C1 segment of cervical spinal cord (tissue), 14 donors: Measurements from ENCODE around the gene ARHGEF40.

Experiments
- DNase-seq, 14 donors: peaks; one replicate each; lab custom pipeline; 2025; lab: John Stamatoyannopoulos, UW

ARHGEF40 gene

DNA sequence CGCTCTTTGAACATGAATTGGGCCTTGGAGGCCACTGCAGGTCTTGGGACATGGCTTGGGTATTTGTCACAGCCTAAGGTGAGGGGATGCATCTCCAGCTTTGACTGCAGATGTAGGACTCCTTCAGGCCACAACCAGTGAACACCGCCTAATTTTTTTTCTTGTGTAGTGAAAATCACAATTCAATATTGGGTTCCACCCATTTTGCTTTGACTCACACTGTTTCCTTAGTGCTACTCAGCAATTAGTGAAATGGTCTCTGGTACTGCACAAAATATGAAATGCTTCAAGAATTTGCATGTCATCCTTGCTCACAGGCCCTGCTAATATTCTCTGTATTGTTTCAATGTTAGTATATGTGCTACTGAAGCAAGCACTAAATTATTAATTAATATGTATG is 43.3 kb downstream of the ARHGEF40 start:
- no peak for DNase-seq

DNA sequence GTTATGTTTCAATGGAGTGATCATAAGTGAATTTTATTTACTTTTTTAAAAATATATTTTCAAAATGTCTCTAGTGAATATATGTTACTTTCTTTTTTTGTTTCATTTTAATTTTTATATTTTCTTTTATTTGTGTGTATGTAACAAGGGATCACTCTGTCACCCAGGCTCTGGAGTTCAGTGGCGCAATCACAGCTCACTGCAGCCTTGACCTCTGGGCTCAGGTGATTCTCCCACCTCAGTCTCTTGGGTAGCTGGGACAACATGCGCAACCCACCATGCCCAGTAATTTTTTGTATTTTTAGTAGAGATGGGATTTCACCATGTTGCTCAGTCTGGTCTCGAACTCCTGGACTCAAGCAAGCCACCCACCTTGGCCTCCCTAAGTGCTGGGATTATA is 48.8 kb downstream of the ARHGEF40 start:
- no peak for DNase-seq

DNA sequence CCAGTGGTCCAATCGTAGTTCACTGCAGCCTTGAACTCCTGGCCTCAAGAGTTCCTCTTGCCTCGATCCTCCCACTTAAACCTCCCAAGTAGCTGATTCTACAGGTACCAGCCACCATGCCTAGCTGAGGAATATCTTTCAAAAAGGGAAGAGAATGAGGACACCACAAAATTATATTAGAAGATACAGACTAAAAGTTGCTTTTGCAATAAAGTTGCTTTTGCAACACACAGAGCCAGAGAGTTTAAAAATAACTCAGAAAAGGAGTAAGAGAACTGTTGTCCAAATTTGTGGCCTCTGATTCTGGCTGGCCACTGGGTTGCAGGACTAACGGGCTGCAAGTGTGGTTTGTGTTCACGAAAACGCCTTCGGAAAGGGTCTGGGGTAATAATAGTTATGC is 50.6 kb downstream of the ARHGEF40 start:
- no peak for DNase-seq

DNA sequence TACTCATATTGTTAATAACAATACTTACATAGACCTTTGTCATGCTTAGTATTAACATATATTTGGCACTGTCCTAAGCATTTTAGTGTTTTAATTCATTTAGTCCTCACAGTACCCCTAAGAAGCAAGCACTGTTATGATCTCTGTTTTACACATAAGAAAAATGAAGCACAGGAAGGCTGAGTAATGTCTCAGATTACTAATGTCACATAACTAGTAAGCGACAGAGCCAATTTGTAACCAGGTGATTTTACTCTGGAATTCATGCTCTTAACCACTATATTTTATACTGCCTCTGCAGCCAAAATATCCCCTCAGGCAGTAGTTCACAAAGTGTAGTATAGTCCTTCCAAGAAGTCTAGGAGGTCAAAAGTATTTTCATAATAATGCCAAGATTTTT is 51.0 kb downstream of the ARHGEF40 start:
- no peak for DNase-seq

DNA sequence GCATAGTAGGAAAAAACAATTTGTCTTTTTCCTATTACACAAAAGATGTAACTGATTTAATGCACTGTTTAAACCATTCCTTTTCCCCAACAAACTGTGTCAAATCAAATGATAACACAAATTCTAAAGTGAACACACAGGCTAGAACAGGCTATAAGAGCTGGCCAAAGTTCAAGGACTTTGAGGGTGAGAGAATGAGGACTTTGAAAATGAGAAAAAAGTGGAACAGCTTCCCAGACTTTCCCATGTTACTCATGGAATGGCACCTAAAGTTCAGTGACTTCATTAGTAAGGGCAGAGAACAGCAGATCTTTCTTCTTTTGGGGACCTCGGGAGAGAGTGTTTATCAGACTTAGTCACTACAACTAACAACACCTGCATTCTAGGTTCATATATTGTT is 53.3 kb downstream of the ARHGEF40 start:
- DNase-seq = no peak

DNA sequence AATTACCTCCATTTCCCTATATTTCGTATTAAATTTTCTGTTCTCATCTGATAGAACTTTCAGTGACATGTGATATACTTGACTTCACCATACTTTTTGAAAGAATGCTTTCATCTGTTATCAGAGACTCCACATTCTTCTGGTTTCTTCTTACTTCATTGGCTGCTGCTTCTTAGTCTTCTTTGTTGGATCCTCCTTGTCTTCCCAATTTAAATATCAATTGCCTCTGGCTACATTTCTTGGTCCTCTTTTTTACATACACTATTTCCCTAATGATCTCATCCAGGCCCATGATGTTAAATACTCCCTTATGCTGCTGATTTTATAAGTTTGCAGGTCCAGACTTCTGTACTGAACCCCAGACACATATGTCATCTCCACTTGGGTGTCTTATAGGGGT is 63.8 kb downstream of the ARHGEF40 start:
- DNase-seq = no peak

DNA sequence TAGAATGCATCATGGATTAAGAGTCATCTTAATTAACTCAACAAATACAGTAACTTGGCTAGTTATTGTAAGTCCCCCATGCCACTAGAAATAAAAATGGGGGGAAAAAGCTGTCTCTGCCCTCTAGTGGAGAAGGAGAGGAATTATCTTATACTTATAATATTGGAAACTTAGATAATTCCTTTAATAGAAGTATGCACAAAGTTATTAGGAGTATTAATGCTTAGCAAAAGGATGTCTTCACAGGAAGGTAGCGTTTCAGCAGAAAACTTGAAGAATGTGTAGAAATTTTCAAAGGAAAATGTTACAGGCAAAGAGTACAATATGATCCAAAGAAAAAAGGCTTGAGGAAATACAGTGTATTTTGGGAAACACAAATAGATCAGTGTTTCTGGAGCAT is 65.9 kb downstream of the ARHGEF40 start:
- DNase-seq = no peak
